Left kidney (tissue), 2 donors: ENCODE results near the gene FBXO10. TPM values are rescaled to one million over a fixed set of nuclear protein-coding genes. Genes with fewer than 3 reads are reported as not detected.
A peak's percentile ranks its signal among the peaks of the same experiment; 100 is the strongest.
"Not testable (repeated sequence)": the region's sequence is repeated elsewhere in the genome, so short reads cannot be mapped to it uniquely, and the experiment has no call there.

Experiments used
- DNase-seq: peaks from one replicate; pipeline ENCODE4 v3.0.0-alpha.2; 2013
- polyA plus RNA-seq: library from polyadenylated mRNA; unstranded; fragments of 120-200 nt; gene quantifications from one replicate; pipeline ENCODE4 v1.2.1, GENCODE V29; 2013; ENCODE audit not compliant: insufficient read length

Gene FBXO10
- polyA plus RNA-seq, 1 donor: 16.5 TPM

- no peak for DNase-seq
Observed at GRCh38 chr9:37511016-37512010, 64.9 kb downstream of the FBXO10 start.

GRCh38 chr9:37510053-37510452 is 66.1 kb downstream of the FBXO10 start:
- DNase-seq: not testable (repeated sequence)

DNA sequence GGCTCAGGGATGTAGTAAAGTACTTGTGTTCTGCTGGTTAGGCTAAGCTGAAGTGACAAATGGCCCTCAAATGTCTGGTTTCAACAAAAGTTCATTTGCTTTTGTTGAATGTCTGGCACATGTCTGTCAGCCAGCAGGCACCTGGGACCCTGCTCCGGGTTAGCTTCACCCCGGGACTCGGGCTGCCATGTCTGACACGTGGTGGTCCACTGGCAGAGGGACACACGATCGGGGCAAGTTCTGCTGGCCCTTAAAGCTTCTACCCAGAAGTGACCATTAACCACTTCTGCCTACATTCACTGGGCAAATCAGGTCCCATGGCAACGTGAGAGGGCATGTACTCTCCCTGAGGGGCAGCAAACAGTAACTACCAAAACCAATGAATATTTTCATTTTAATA is 66.6 kb downstream of the FBXO10 start:
- DNase-seq: no peak

DNA sequence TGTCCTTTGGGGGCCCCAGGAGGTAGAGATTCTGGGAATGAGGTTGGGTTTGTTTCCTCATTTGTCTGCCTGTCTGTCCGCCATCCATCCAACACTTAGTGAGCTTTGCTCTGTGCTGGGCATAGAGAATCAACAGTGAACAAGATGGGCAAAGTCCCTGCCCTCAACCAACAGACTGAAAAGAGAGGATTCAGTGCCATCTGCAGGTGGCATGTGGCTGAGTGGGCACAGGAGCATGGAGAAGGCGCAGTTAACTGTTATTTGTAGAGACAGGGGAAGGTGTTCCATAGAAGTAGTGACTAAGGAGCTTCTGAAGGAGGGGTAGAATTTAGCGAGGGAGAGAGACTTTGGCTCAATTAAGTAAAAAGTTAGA is 67.4 kb downstream of the FBXO10 start:
- DNase-seq: no peak

- DNase-seq: no peak
Observed at GRCh38 chr9:37508135-37508833, 67.9 kb downstream of the FBXO10 start.

GRCh38 chr9:37507566-37508134 is 68.5 kb downstream of the FBXO10 start:
- DNase-seq: no peak

DNA sequence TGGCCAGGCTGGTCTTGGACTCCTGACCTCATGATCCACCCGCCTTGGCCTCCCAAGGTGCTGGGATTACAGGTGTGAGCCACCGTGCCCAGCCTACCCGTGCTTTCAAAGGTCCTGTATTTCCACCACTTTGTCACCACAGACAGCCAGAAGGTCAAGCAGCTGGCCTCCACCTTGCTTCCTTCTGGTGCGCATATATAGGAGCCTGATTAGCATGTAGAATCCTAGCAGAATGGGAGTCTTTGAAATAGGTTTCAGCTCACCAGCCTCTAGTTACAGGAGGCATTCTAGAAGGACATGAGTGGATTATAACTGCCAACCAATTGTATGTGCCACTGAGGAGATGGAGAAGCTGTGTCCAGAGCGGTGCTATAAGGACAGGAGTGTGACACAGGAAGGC is 71.6 kb downstream of the FBXO10 start:
- DNase-seq: no peak

DNA sequence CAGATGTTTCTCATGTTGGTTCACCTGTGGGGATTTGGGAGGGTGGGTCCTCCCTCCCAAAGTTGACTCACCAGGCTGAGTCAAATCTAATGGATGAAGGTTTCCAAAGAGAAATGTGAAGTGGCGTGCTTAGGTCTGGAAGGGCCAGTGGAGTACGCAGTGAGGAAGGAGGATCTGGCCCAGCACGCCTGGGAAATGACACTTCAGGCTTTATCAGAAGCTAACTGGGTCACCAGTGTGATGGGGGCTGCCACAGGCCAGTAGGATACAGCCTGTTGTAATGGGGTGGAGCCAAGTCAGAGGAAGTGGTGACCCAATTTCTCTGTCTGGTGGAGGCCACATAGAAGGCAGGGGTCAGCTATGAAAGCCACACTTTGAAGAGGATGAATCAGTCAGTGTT is 72.4 kb downstream of the FBXO10 start:
- no peak for DNase-seq

GRCh38 chr9:37501957-37502596 is 74.1 kb downstream of the FBXO10 start:
- DNase-seq: no peak

GRCh38 chr9:37499297-37499696 is 76.9 kb downstream of the FBXO10 start:
- no peak for DNase-seq

DNA sequence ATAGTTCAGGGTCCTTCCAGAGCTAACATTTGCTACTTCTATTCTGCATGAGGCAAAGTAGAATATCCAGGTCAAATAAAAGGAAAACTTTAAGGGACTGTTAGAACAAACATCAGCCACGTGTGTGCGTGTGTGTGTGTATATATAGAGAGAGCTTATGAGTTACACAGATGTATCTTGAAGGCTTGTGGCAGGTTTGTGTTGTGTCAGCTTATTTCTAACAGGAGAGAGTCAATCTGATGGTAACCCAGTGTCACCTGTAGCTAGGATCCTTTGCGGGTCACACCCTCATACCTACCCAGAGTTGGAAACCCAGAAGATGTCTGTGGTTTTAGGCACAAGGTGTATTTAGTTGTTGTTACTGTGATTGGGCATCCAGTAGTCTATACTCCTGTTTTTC is 77.7 kb downstream of the FBXO10 start:
- no peak for DNase-seq

- DNase-seq: no peak
Observed at GRCh38 chr9:37497320-37497719, 78.9 kb downstream of the FBXO10 start.

- DNase-seq: no peak
Observed at GRCh38 chr9:37496020-37496419, 80.2 kb downstream of the FBXO10 start.

DNA sequence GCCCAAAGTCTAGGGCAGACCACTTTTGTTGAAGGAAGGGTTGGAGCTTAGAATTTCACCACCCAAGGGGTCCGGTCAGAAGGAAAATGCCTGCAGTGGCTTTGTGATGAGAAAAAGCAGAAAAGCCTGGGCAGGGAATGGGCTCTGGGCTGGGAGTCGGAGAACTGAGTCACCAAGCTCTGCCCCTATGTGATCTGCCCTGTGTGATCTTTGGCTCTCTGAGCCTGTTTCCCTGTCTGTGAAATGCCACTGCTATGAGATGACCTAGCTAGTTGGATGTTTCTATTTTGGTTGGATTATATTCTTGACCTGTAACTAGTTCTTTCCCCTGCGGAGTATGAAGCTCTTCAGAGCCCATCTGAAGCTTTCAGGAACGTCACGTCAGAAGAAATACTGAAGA is 80.6 kb downstream of the FBXO10 start:
- DNase-seq: no peak

- DNase-seq: no peak
Observed at GRCh38 chr9:37491939-37492338, 84.2 kb downstream of the FBXO10 start.

GRCh38 chr9:37486616-37487548 is 89.3 kb downstream of the FBXO10 start:
- no peak for DNase-seq

DNA sequence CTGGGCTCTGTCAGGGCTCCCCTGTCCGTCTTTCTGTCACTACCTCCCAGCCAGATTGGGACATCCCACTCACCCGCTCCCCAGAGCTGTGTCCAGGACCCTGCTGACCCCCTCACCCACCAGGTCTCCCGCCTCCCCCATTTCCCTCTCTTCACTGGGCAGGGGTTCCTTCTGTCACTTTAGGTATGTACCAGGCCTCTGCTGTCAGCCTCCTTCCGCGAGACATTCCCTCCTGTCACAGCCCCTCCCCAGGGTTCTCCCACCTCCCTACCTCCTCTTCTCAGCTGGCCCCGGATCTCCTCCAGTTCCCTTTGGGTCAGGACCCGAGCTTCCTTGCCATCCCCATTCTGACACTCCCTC is 89.9 kb downstream of the FBXO10 start:
- no peak for DNase-seq

- DNase-seq: peak; percentile 89
Observed at GRCh38 chr9:37485389-37486255, 90.6 kb downstream of the FBXO10 start, which contains the start of gene POLR1E. Gene POLR1E, plus strand, starts transcription at chr9:37485948. Its CDS starts 100 bp downstream, at chr9:37486048.

DNA sequence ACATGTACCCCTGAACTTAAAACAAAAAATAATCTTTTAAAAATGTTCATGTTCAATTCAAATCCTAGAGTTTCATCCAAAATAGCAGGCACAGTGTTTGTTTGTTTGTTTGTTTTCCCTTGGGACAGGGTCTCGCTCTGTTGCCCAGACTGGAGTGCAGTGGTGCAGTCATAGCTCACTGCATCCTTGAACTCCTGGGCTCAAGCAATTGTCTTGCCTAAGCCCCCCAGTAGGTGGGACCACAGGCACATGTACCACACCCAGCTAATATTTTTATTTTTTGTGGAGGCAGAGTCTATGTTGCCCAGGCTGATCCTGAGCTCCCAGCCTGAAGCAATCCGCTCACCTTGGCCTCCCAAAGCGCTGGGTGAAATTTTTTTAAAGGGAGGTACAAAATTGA is 95.4 kb downstream of the FBXO10 start:
- DNase-seq: no peak

DNA sequence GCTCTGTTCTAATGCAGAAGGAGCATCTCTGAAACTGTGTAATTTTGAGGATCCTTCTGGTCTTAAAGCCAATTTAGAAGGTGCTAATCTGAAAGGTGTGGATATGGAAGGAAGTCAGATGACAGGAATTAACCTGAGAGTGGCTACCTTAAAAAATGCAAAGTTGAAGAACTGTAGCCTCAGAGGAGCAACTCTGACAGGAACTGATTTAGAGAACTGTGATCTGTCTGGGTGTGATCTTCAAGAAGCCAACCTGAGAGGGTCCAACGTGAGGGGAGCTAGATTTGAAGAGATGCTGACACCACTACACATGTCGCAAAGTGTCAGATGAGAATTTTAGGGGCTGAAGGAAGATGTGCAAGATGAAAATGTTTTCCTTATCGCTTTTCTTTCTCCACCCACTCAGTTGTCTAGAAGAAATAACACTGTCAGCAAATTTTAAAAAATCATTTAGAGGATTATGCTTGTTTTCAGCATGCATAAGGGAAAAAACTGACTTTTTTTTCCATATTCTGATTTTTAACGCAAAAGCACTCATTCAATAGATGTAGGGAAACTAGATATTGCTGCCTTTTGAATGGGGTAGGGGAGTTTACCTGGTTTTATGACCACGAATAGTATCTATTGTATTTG is 98.1 kb downstream of the FBXO10 start:
- not testable (repeated sequence) for DNase-seq
